ENCODE data around the gene IMPG1. TPM values are rescaled to one million over a fixed set of nuclear protein-coding genes. Genes with fewer than 3 reads are reported as not detected.
A peak's percentile ranks its signal among the peaks of the same experiment; 100 is the strongest.

The IMPG1 gene
- total RNA-seq, 1 donor from 2014 or later: not detected

GRCh38 chr6:75946146-75946831 is 126.2 kb downstream of the IMPG1 start:
- H3K4me3 ChIP-seq: peak overlapping the region; percentile 12
- H3K9ac ChIP-seq: no peak overlapping the region
- H3K36me3 Mint-ChIP-seq: no peaks in the 10 kb centered on the region
- H3K27me3 Mint-ChIP-seq (ENCODE audit: insufficient read depth, low read depth): no peaks in the 10 kb centered on the region
- H3K79me2 ChIP-seq (ENCODE audit: low read depth): no peaks in the 10 kb centered on the region
- no peaks in the 10 kb centered on the region for H4K20me1 ChIP-seq (ENCODE audit: low read depth)
- H3K4me1 Mint-ChIP-seq: peaks cover 6% of the 10 kb centered on the region
- no peak for TF ChIP-seq EZH2 (IDR thresholded peaks at IDR 0.05)
- TF ChIP-seq, protein P1, sequence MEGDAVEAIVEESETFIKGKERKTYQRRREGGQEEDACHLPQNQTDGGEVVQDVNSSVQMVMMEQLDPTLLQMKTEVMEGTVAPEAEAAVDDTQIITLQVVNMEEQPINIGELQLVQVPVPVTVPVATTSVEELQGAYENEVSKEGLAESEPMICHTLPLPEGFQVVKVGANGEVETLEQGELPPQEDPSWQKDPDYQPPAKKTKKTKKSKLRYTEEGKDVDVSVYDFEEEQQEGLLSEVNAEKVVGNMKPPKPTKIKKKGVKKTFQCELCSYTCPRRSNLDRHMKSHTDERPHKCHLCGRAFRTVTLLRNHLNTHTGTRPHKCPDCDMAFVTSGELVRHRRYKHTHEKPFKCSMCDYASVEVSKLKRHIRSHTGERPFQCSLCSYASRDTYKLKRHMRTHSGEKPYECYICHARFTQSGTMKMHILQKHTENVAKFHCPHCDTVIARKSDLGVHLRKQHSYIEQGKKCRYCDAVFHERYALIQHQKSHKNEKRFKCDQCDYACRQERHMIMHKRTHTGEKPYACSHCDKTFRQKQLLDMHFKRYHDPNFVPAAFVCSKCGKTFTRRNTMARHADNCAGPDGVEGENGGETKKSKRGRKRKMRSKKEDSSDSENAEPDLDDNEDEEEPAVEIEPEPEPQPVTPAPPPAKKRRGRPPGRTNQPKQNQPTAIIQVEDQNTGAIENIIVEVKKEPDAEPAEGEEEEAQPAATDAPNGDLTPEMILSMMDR (IDR thresholded peaks at IDR 0.05): no peak
- no peak for TF ChIP-seq EZH2phosphoT487 (IDR thresholded peaks at IDR 0.05)
- no peaks in the 10 kb centered on the region for H3K27me3 ChIP-seq
- H3K4me3 Mint-ChIP-seq: no peak overlapping the region
- no peak overlapping the region for H3K27ac Mint-ChIP-seq
- no peaks in the 10 kb centered on the region for H3K9me3 Mint-ChIP-seq
- H3F3A ChIP-seq (ENCODE audit: low read depth): peaks cover 11% of the 10 kb centered on the region
- H3K4me1 ChIP-seq: peaks cover 14% of the 10 kb centered on the region
- H3K9me3 ChIP-seq (ENCODE audit: low read depth): no peaks in the 10 kb centered on the region
- no peak overlapping the region for H3K27ac ChIP-seq
- H3K4me2 ChIP-seq: peak overlapping the region; percentile 51
- H3K36me3 ChIP-seq: no peaks in the 10 kb centered on the region
- no peak for DNase-seq (ENCODE audit: low spot score)
- H2AFZ ChIP-seq (replicated peaks): no peak overlapping the region

GRCh38 chr6:75943381-75943780 is 129.1 kb downstream of the IMPG1 start:
- no peaks in the 10 kb centered on the region for H3K9me3 ChIP-seq (ENCODE audit: low read depth)
- no peak overlapping the region for H3K9ac ChIP-seq
- no peak overlapping the region for H3K4me2 ChIP-seq
- Mint-ChIP-seq H3K4me3 (no peak overlapping the region), H3K9me3 (peaks cover 3% of the 10 kb centered on the region), H3K27me3 (ENCODE audit: insufficient read depth, low read depth) (peaks cover 2% of the 10 kb centered on the region), H3K36me3 (no peaks in the 10 kb centered on the region), H3K27ac (no peak overlapping the region), H3K4me1 (peaks cover 6% of the 10 kb centered on the region)
- no peak overlapping the region for H2AFZ ChIP-seq (replicated peaks)
- H3K27me3 ChIP-seq: no peaks in the 10 kb centered on the region
- TF ChIP-seq EZH2 (IDR thresholded peaks at IDR 0.05) (no peak), EZH2phosphoT487 (IDR thresholded peaks at IDR 0.05) (no peak)
- TF ChIP-seq, protein P1 (IDR thresholded peaks at IDR 0.05): no peak
- H3K36me3 ChIP-seq: no peaks in the 10 kb centered on the region
- H3K4me1 ChIP-seq: peaks cover 14% of the 10 kb centered on the region
- no peak overlapping the region for H3K4me3 ChIP-seq
- no peak for DNase-seq (ENCODE audit: low spot score)
- H3K79me2 ChIP-seq (ENCODE audit: low read depth): no peaks in the 10 kb centered on the region
- no peaks in the 10 kb centered on the region for H4K20me1 ChIP-seq (ENCODE audit: low read depth)
- no peak overlapping the region for H3K27ac ChIP-seq
- H3F3A ChIP-seq (ENCODE audit: low read depth): peaks cover 11% of the 10 kb centered on the region

GRCh38 chr6:75941509-75941908 is 131.0 kb downstream of the IMPG1 start:
- no peak overlapping the region for H3K4me3 ChIP-seq
- no peaks in the 10 kb centered on the region for H4K20me1 ChIP-seq (ENCODE audit: low read depth)
- H3K79me2 ChIP-seq (ENCODE audit: low read depth): no peaks in the 10 kb centered on the region
- H3K4me1 ChIP-seq: peaks cover 14% of the 10 kb centered on the region
- Mint-ChIP-seq H3K27me3 (ENCODE audit: insufficient read depth, low read depth) (peaks cover 2% of the 10 kb centered on the region), H3K27ac (no peak overlapping the region), H3K4me3 (no peak overlapping the region), H3K9me3 (peaks cover 3% of the 10 kb centered on the region), H3K4me1 (peaks cover 11% of the 10 kb centered on the region), H3K36me3 (no peaks in the 10 kb centered on the region)
- H3K4me2 ChIP-seq: no peak overlapping the region
- H3K9ac ChIP-seq: no peak overlapping the region
- TF ChIP-seq EZH2phosphoT487 (IDR thresholded peaks at IDR 0.05): no peak
- TF ChIP-seq EZH2 (IDR thresholded peaks at IDR 0.05): no peak
- TF ChIP-seq, protein P1 (IDR thresholded peaks at IDR 0.05): no peak
- H3K9me3 ChIP-seq (ENCODE audit: low read depth): no peaks in the 10 kb centered on the region
- H2AFZ ChIP-seq (replicated peaks): no peak overlapping the region
- no peaks in the 10 kb centered on the region for H3K27me3 ChIP-seq
- DNase-seq (ENCODE audit: low spot score): no peak
- no peak overlapping the region for H3K27ac ChIP-seq
- H3F3A ChIP-seq (ENCODE audit: low read depth): peaks cover 9% of the 10 kb centered on the region
- no peaks in the 10 kb centered on the region for H3K36me3 ChIP-seq
